ENCODE results near the gene UTP15.

The UTP15 gene

GRCh38 chr5:73531356-73531755 lies 34.2 kb upstream of the UTP15 start:
- H2AFZ ChIP-seq (ENCODE audit: low read depth, low read length) = no peak overlapping the region
- H2BK5ac ChIP-seq (ENCODE audit: low read depth, low read length, poor library complexity, severe bottlenecking) = no peak overlapping the region
- no peak overlapping the region for H3K4me3 ChIP-seq (ENCODE audit: insufficient read depth in 1 of 2, low read depth in 1 of 2, low read length in 2 of 2)
- no peak overlapping the region for H3K23ac ChIP-seq (ENCODE audit: low read length in 2 of 2)
- no peak overlapping the region for H3K4ac ChIP-seq (ENCODE audit: low read depth in 1 of 2, low read length in 2 of 2)
- H4K8ac ChIP-seq (ENCODE audit: low read length) = no peak overlapping the region
- H4K91ac ChIP-seq (ENCODE audit: low read length) = no peak overlapping the region
- no peaks in the 10 kb centered on the region for H3K4me1 ChIP-seq (ENCODE audit: control insufficient read depth, insufficient read depth, low read depth, low read length)
- 98% methylated on average over 1 of the region's 1 CpG for WGBS
- no peak overlapping the region for H3K14ac ChIP-seq (ENCODE audit: low read length in 2 of 2)
- H3K36me3 ChIP-seq (ENCODE audit: control insufficient read depth in 1 of 2, insufficient read depth in 2 of 2, low read depth in 1 of 2, low read length in 2 of 2) = no peaks in the 10 kb centered on the region
- no peak for DNase-seq
- H3K79me1 ChIP-seq (replicated peaks; ENCODE audit: low read length, poor library complexity, severe bottlenecking) = no peaks in the 10 kb centered on the region
- H2BK120ac ChIP-seq (ENCODE audit: low read depth, low read length) = no peak overlapping the region
- H3K27ac ChIP-seq (ENCODE audit: low read length, poor library complexity, severe bottlenecking) = no peak overlapping the region
- H3K9me3 ChIP-seq (ENCODE audit: control insufficient read depth, low read length) = peaks cover 6% of the 10 kb centered on the region
- no peaks in the 10 kb centered on the region for H3K27me3 ChIP-seq (ENCODE audit: control insufficient read depth in 1 of 2, insufficient read depth in 1 of 2, low read length in 2 of 2)
- no peak overlapping the region for H3K9ac ChIP-seq (ENCODE audit: low read length)
- H2BK15ac ChIP-seq (ENCODE audit: low read depth, poor library complexity, severe bottlenecking) = no peak overlapping the region
- H3K18ac ChIP-seq (ENCODE audit: low read depth in 1 of 2, low read length in 2 of 2) = no peak overlapping the region
- no peak overlapping the region for H2BK12ac ChIP-seq (ENCODE audit: low read length in 2 of 2)
- no peak overlapping the region for H2AK5ac ChIP-seq (ENCODE audit: low read length, severe bottlenecking)
- H3K4me2 ChIP-seq (ENCODE audit: low read length, poor library complexity, severe bottlenecking) = no peak overlapping the region

GRCh38 chr5:73532195-73532594 lies 33.3 kb upstream of the UTP15 start:
- Histone ChIP-seq H2BK12ac (ENCODE audit: low read length in 2 of 2) (no peak overlapping the region), H3K14ac (ENCODE audit: low read length in 2 of 2) (no peak overlapping the region), H3K18ac (ENCODE audit: low read depth in 1 of 2, low read length in 2 of 2) (no peak overlapping the region), H4K8ac (ENCODE audit: low read length) (no peak overlapping the region), H3K4me1 (ENCODE audit: control insufficient read depth, insufficient read depth, low read depth, low read length) (no peaks in the 10 kb centered on the region), H3K36me3 (ENCODE audit: control insufficient read depth in 1 of 2, insufficient read depth in 2 of 2, low read depth in 1 of 2, low read length in 2 of 2) (no peaks in the 10 kb centered on the region), H3K9ac (ENCODE audit: low read length) (no peak overlapping the region), H4K91ac (ENCODE audit: low read length) (no peak overlapping the region), H3K4me3 (ENCODE audit: insufficient read depth in 1 of 2, low read depth in 1 of 2, low read length in 2 of 2) (no peak overlapping the region), H2BK120ac (ENCODE audit: low read depth, low read length) (no peak overlapping the region), H3K27ac (ENCODE audit: low read length, poor library complexity, severe bottlenecking) (no peak overlapping the region), H2BK5ac (ENCODE audit: low read depth, low read length, poor library complexity, severe bottlenecking) (no peak overlapping the region), H2BK15ac (ENCODE audit: low read depth, poor library complexity, severe bottlenecking) (no peak overlapping the region), H3K9me3 (ENCODE audit: control insufficient read depth, low read length) (peaks cover 6% of the 10 kb centered on the region), H3K4ac (ENCODE audit: low read depth in 1 of 2, low read length in 2 of 2) (no peak overlapping the region), H2AFZ (ENCODE audit: low read depth, low read length) (no peak overlapping the region), H3K27me3 (ENCODE audit: control insufficient read depth in 1 of 2, insufficient read depth in 1 of 2, low read length in 2 of 2) (no peaks in the 10 kb centered on the region), H3K4me2 (ENCODE audit: low read length, poor library complexity, severe bottlenecking) (no peak overlapping the region), H3K23ac (ENCODE audit: low read length in 2 of 2) (no peak overlapping the region), H3K79me1 (replicated peaks; ENCODE audit: low read length, poor library complexity, severe bottlenecking) (no peaks in the 10 kb centered on the region), H2AK5ac (ENCODE audit: low read length, severe bottlenecking) (no peak overlapping the region)
- WGBS = 67% methylated on average over 5 of the region's 5 CpGs
- DNase-seq = no peak

GRCh38 chr5:73534011-73534644 lies 31.4 kb upstream of the UTP15 start:
- Histone ChIP-seq H3K9me3 (ENCODE audit: control insufficient read depth, low read length) (peaks cover 6% of the 10 kb centered on the region), H3K18ac (ENCODE audit: low read depth in 1 of 2, low read length in 2 of 2) (no peak overlapping the region)

GRCh38 chr5:73534971-73535370 lies 30.6 kb upstream of the UTP15 start:
- Histone ChIP-seq H3K4me3 (ENCODE audit: insufficient read depth in 1 of 2, low read depth in 1 of 2, low read length in 2 of 2) (no peak overlapping the region), H2AK5ac (ENCODE audit: low read length, severe bottlenecking) (no peak overlapping the region), H3K23ac (ENCODE audit: low read length in 2 of 2) (no peak overlapping the region), H3K27me3 (ENCODE audit: control insufficient read depth in 1 of 2, insufficient read depth in 1 of 2, low read length in 2 of 2) (no peaks in the 10 kb centered on the region), H3K4me2 (ENCODE audit: low read length, poor library complexity, severe bottlenecking) (no peak overlapping the region), H3K36me3 (ENCODE audit: control insufficient read depth in 1 of 2, insufficient read depth in 2 of 2, low read depth in 1 of 2, low read length in 2 of 2) (no peaks in the 10 kb centered on the region), H3K79me1 (replicated peaks; ENCODE audit: low read length, poor library complexity, severe bottlenecking) (no peaks in the 10 kb centered on the region), H3K9ac (ENCODE audit: low read length) (no peak overlapping the region), H3K4me1 (ENCODE audit: control insufficient read depth, insufficient read depth, low read depth, low read length) (no peaks in the 10 kb centered on the region), H3K27ac (ENCODE audit: low read length, poor library complexity, severe bottlenecking) (no peak overlapping the region), H2AFZ (ENCODE audit: low read depth, low read length) (no peak overlapping the region), H2BK12ac (ENCODE audit: low read length in 2 of 2) (no peak overlapping the region), H2BK120ac (ENCODE audit: low read depth, low read length) (no peak overlapping the region), H3K9me3 (ENCODE audit: control insufficient read depth, low read length) (peaks cover 6% of the 10 kb centered on the region), H4K91ac (ENCODE audit: low read length) (no peak overlapping the region), H2BK5ac (ENCODE audit: low read depth, low read length, poor library complexity, severe bottlenecking) (no peak overlapping the region), H3K14ac (ENCODE audit: low read length in 2 of 2) (no peak overlapping the region), H3K4ac (ENCODE audit: low read depth in 1 of 2, low read length in 2 of 2) (no peak overlapping the region), H4K8ac (ENCODE audit: low read length) (no peak overlapping the region), H3K18ac (ENCODE audit: low read depth in 1 of 2, low read length in 2 of 2) (no peak overlapping the region), H2BK15ac (ENCODE audit: low read depth, poor library complexity, severe bottlenecking) (no peak overlapping the region)
- 87% methylated on average over 1 of the region's 2 CpGs for WGBS
- DNase-seq = no peak

More at GRCh38 chr5:73534011-73534644, 31.4 kb upstream of the UTP15 start:
- Histone ChIP-seq H3K4me3 (ENCODE audit: insufficient read depth in 1 of 2, low read depth in 1 of 2, low read length in 2 of 2) (no peak overlapping the region), H2BK12ac (ENCODE audit: low read length in 2 of 2) (no peak overlapping the region), H2AK5ac (ENCODE audit: low read length, severe bottlenecking) (no peak overlapping the region), H3K4me2 (ENCODE audit: low read length, poor library complexity, severe bottlenecking) (no peak overlapping the region), H3K23ac (ENCODE audit: low read length in 2 of 2) (no peak overlapping the region), H2BK15ac (ENCODE audit: low read depth, poor library complexity, severe bottlenecking) (no peak overlapping the region), H3K4me1 (ENCODE audit: control insufficient read depth, insufficient read depth, low read depth, low read length) (no peaks in the 10 kb centered on the region), H4K8ac (ENCODE audit: low read length) (no peak overlapping the region), H2AFZ (ENCODE audit: low read depth, low read length) (no peak overlapping the region), H3K27me3 (ENCODE audit: control insufficient read depth in 1 of 2, insufficient read depth in 1 of 2, low read length in 2 of 2) (no peaks in the 10 kb centered on the region), H3K4ac (ENCODE audit: low read depth in 1 of 2, low read length in 2 of 2) (no peak overlapping the region), H3K36me3 (ENCODE audit: control insufficient read depth in 1 of 2, insufficient read depth in 2 of 2, low read depth in 1 of 2, low read length in 2 of 2) (no peaks in the 10 kb centered on the region), H3K9ac (ENCODE audit: low read length) (no peak overlapping the region), H2BK120ac (ENCODE audit: low read depth, low read length) (no peak overlapping the region), H3K79me1 (replicated peaks; ENCODE audit: low read length, poor library complexity, severe bottlenecking) (no peaks in the 10 kb centered on the region), H3K27ac (ENCODE audit: low read length, poor library complexity, severe bottlenecking) (no peak overlapping the region), H4K91ac (ENCODE audit: low read length) (no peak overlapping the region), H2BK5ac (ENCODE audit: low read depth, low read length, poor library complexity, severe bottlenecking) (no peak overlapping the region), H3K14ac (ENCODE audit: low read length in 2 of 2) (no peak overlapping the region)
- DNase-seq = peak; percentile 50
- 87% methylated on average over 5 of the region's 5 CpGs for WGBS
